ENCODE data around the gene ABCA10. TPM values are rescaled to one million over a fixed set of nuclear protein-coding genes. Genes with fewer than 3 reads are reported as not detected.
A peak's percentile ranks its signal among the peaks of the same experiment; 100 is the strongest.

Gene ABCA10
- total RNA-seq, 3 donors from 2014 or later, result 13.6 to 49.5 (median 16.1) TPM

- Histone ChIP-seq H3K27ac (peak overlapping the region; percentile 50 to 72), H3K4me1 (no peaks in the 10 kb centered on the region), H3K4me3 (no peak overlapping the region), H3K27me3 (no peaks in the 10 kb centered on the region), H3K9me3 (no peaks in the 10 kb centered on the region), H3K36me3 (no peaks in the 10 kb centered on the region)
- DNase-seq (ENCODE audit: low spot score in 2 of 2), result no peak
- TF ChIP-seq POLR2A (IDR thresholded peaks at IDR 0.05), result no peak
- TF ChIP-seq, protein P1, sequence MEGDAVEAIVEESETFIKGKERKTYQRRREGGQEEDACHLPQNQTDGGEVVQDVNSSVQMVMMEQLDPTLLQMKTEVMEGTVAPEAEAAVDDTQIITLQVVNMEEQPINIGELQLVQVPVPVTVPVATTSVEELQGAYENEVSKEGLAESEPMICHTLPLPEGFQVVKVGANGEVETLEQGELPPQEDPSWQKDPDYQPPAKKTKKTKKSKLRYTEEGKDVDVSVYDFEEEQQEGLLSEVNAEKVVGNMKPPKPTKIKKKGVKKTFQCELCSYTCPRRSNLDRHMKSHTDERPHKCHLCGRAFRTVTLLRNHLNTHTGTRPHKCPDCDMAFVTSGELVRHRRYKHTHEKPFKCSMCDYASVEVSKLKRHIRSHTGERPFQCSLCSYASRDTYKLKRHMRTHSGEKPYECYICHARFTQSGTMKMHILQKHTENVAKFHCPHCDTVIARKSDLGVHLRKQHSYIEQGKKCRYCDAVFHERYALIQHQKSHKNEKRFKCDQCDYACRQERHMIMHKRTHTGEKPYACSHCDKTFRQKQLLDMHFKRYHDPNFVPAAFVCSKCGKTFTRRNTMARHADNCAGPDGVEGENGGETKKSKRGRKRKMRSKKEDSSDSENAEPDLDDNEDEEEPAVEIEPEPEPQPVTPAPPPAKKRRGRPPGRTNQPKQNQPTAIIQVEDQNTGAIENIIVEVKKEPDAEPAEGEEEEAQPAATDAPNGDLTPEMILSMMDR (IDR thresholded peaks at IDR 0.05), result no peak
- TF ChIP-seq POLR2AphosphoS5 (IDR thresholded peaks at IDR 0.05), result no peak
- intact Hi-C loops (cut with DNase I; ENCODE audit: low total_unique reads), result no loop called here
Observed at GRCh38 chr17:69143151-69143550, 85.5 kb downstream of the ABCA10 start.

DNA sequence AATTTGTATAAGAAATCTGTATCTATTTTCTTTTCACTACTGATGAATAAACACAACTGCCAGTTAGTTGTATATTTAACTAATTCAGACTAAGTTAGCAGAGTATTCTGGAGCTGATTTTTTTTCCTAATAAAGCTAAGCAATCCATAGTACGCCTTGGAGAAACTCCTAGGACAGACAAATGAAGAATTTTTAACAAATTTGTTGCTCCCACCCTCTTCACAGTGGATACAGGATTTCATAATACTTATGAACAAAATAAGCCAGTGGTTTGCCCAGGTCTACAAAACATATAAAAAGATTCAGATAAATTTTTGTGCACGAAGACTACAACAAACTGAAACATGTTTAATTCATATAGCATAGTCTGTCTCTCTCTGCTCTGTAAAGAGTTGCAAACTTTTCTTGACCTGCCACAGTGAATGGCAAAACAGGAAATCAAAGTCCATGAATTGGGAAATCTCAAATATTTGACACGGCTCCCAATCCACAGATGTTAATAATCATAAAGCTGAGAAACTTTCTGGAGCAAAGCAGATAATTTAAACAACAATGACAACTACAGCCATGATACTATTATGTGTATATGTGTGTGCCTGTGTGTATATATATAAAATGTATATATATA, 86.3 kb downstream of the ABCA10 start:
- H3K27ac ChIP-seq, result peak overlapping the region; percentile 50 to 75
- H3K4me1 ChIP-seq, result no peaks in the 10 kb centered on the region
- intact Hi-C loops (cut with DNase I; ENCODE audit: low total_unique reads), result no loop called here
- no peaks in the 10 kb centered on the region for H3K36me3 ChIP-seq
- no peaks in the 10 kb centered on the region for H3K27me3 ChIP-seq
- H3K9me3 ChIP-seq, result no peaks in the 10 kb centered on the region
- H3K4me3 ChIP-seq, result peak overlapping the region; percentile 40 to 61 (median 48)
- DNase-seq (ENCODE audit: low spot score in 2 of 2), result no peak
- TF ChIP-seq, protein P1 (IDR thresholded peaks at IDR 0.05), result no peak
- no peak for TF ChIP-seq POLR2AphosphoS5 (IDR thresholded peaks at IDR 0.05)
- TF ChIP-seq POLR2A (IDR thresholded peaks at IDR 0.05), result no peak

GRCh38 chr17:69141431-69142174, 87.0 kb downstream of the ABCA10 start, which contains the start of gene ABCA6:
Gene ABCA6, minus strand, starts transcription at chr17:69141895. Its CDS starts 1,192 bp downstream, at chr17:69140703.
- Histone ChIP-seq H3K27ac (peak within 1 kb of the TSS; percentile 50 to 75), H3K36me3 (no peaks in the 10 kb centered on the region), H3K27me3 (no peaks in the 10 kb centered on the region), H3K4me3 (peak within 1 kb of the TSS; percentile 40 to 61 (median 48)), H3K9me3 (no peaks in the 10 kb centered on the region), H3K4me1 (no peaks in the 10 kb centered on the region)
- no peak for TF ChIP-seq POLR2A (IDR thresholded peaks at IDR 0.05)
- TF ChIP-seq POLR2AphosphoS5 (IDR thresholded peaks at IDR 0.05), result peak in 1 of 3 donors; percentile 22
- TF ChIP-seq, protein P1 (IDR thresholded peaks at IDR 0.05), result no peak
- intact Hi-C loops (cut with DNase I; ENCODE audit: low total_unique reads), result no loop called here
- no peak for DNase-seq (ENCODE audit: low spot score in 2 of 2)

GRCh38 chr17:69134112-69134511, 94.5 kb downstream of the ABCA10 start:
- Histone ChIP-seq H3K9me3 (no peaks in the 10 kb centered on the region), H3K27me3 (no peaks in the 10 kb centered on the region), H3K4me1 (no peaks in the 10 kb centered on the region), H3K36me3 (no peaks in the 10 kb centered on the region), H3K27ac (no peak overlapping the region), H3K4me3 (no peak overlapping the region)
- no peak for DNase-seq (ENCODE audit: low spot score in 2 of 2)
- intact Hi-C loops (cut with DNase I; ENCODE audit: low total_unique reads), result no loop called here
- TF ChIP-seq, protein P1 (IDR thresholded peaks at IDR 0.05), result no peak
- TF ChIP-seq POLR2AphosphoS5 (IDR thresholded peaks at IDR 0.05), result no peak
- TF ChIP-seq POLR2A (IDR thresholded peaks at IDR 0.05), result no peak

Data from breast epithelium (tissue), 4 donors.